HCT116 (cell line): ENCODE results near the gene C1QL4. TPM values are rescaled to one million over a fixed set of nuclear protein-coding genes. Genes with fewer than 3 reads are reported as not detected.
A peak's percentile ranks its signal among the peaks of the same experiment; 100 is the strongest.

Experiments
- ATAC-seq: fragments of 200-7000 bp; cut with Tn5 transposase; 2 replicates; pipeline ENCODE4 v1.9.1; 2020; ENCODE audit warnings: mild to moderate bottlenecking, moderate library complexity
- BruUV-seq: library from RNA; stranded (reverse); fragments of 400-500 nt; replicated peaks from 2 replicates; lab custom pipeline; 2021; lab: Mats Ljungman, UMichigan
- CTCF ChIA-PET: fragments of 300-600 bp; sonication (Branson Sonifier 250); formaldehyde crosslinking; loops from one replicate; lab custom pipeline; 2021; ENCODE audit warnings: antibody characterized with exemption; lab: Charles Lee
- POLR2A ChIA-PET: fragments of 300-600, 350-600 bp; sonication (Branson Sonifier 250); formaldehyde crosslinking; loops from one replicate; lab custom pipeline; 2021; ENCODE audit warnings: antibody characterized with exemption; lab: Charles Lee
- RAD21 ChIA-PET, 2 experiments: fragments of 300-600 bp; sonication (Branson Sonifier 250); formaldehyde crosslinking; loops; one replicate each; lab custom pipeline; 2023; ENCODE audit warnings: low total read pairs in 2 of 2; ENCODE audit not compliant: uncharacterized antibody in 2 of 2, unreplicated experiment in 2 of 2, low non-redundant PET in 1 of 2; lab: Charles Lee
- DNase-seq: peaks from one replicate; pipeline ENCODE4 v3.0.0-alpha.2; 2010; ENCODE audit warnings: low read depth, low spot score
- H2AFZ ChIP-seq: fragments of 200-600 bp; shearing (Covaris generic), sonication (generic); 2 replicates; pipeline ENCODE4 v1.6.1; 2017; ENCODE audit warnings: low read depth, mixed run types, mixed read lengths, antibody characterized with exemption, low read length; ENCODE audit not compliant: poor library complexity, severe bottlenecking
- H3K27ac ChIP-seq: 2 replicates; pipeline ENCODE4 v1.5.1; 2012; ENCODE audit warnings: low read depth, low read length
- H3K27me3 ChIP-seq: fragments of 200-600 bp; sonication (generic); 2 replicates; pipeline ENCODE4 v1.6.1; 2016; ENCODE audit warnings: mixed run types, low read length, mixed read lengths; ENCODE audit not compliant: insufficient read depth
- H3K36me3 ChIP-seq, 2 experiments: fragments of 200-500 bp in 1 of 2; fragments of 200-600 bp in 1 of 2; sonication (Bioruptor generic) in 1 of 2; sonication (generic) in 1 of 2; 2 replicates each; pipeline versions ENCODE4 v1.5.1 to v1.6.1; 2014 to 2016; ENCODE audit warnings: low read length in 2 of 2, inconsistent platforms in 1 of 2, mixed read lengths in 1 of 2, mixed run types in 1 of 2; ENCODE audit not compliant: insufficient read depth in 2 of 2, control insufficient read depth in 1 of 2
- H3K4me1 ChIP-seq, 2 experiments: fragments of 200-600 bp in 1 of 2; sonication (generic) in 1 of 2; 2 replicates each; pipeline versions ENCODE4 v1.5.1 to v1.6.1; 2012 to 2017; ENCODE audit warnings: low read length in 2 of 2, inconsistent platforms in 1 of 2, mild to moderate bottlenecking in 1 of 2, mixed read lengths in 1 of 2, mixed run types in 1 of 2, moderate library complexity in 1 of 2; ENCODE audit not compliant: insufficient read depth in 2 of 2, control insufficient read depth in 1 of 2
- H3K4me2 ChIP-seq: fragments of 200-600 bp; sonication (generic); 2 replicates; pipeline ENCODE4 v1.6.1; 2017; ENCODE audit warnings: mixed run types, low read length, mixed read lengths
- H3K4me3 ChIP-seq, 2 experiments: fragments of 200-600 bp in 1 of 2; sonication (generic) in 1 of 2; replicated peaks in 1 of 2; 2 replicates each; pipeline ENCODE4 v1.5.1; 2011 to 2016; ENCODE audit warnings: low read length in 2 of 2, control low read depth in 1 of 2, low read depth in 1 of 2, mild to moderate bottlenecking in 1 of 2, mixed read lengths in 1 of 2, mixed run types in 1 of 2
- H3K79me2 ChIP-seq: fragments of 200-600 bp; sonication (generic); 2 replicates; pipeline ENCODE4 v1.6.1; 2017; ENCODE audit warnings: mild to moderate bottlenecking, mixed run types, low read length, moderate library complexity, mixed read lengths; ENCODE audit not compliant: insufficient read depth
- H3K9ac ChIP-seq: fragments of 200-600 bp; sonication (generic); 2 replicates; pipeline ENCODE4 v1.6.1; 2016; ENCODE audit warnings: low read length, mixed read lengths
- H3K9me2 ChIP-seq: fragments of 200-600 bp; sonication (generic), shearing (Covaris generic); 2 replicates; pipeline ENCODE4 v1.6.1; 2017; ENCODE audit warnings: mixed run types, mild to moderate bottlenecking, moderate library complexity; ENCODE audit not compliant: insufficient read depth
- H3K9me3 ChIP-seq, 2 experiments: fragments of 200-500 bp in 1 of 2; fragments of 200-600 bp in 1 of 2; sonication (Bioruptor generic) in 1 of 2; sonication (generic) in 1 of 2; 2 replicates each; pipeline ENCODE4 v1.6.1; 2014 to 2017; ENCODE audit warnings: low read length in 2 of 2, mixed read lengths in 2 of 2, inconsistent platforms in 1 of 2, low read depth in 1 of 2, mild to moderate bottlenecking in 1 of 2, mixed run types in 1 of 2, moderate library complexity in 1 of 2; ENCODE audit not compliant: control insufficient read depth in 1 of 2, insufficient read depth in 1 of 2
- H4K20me1 ChIP-seq: fragments of 200-600 bp; sonication (generic), shearing (Covaris generic); 2 replicates; pipeline ENCODE4 v1.6.1; 2017; ENCODE audit warnings: mixed run types, mild to moderate bottlenecking, moderate library complexity; ENCODE audit not compliant: insufficient read depth
- ATF3 ChIP-seq: IDR thresholded peaks from 2 replicates; pipeline ENCODE4 v1.6.1; 2012
- CTCF ChIP-seq, 3 experiments: fragments of 200-600 bp in 1 of 3; sonication (generic) in 1 of 3; IDR thresholded peaks in 2 of 3; conservative IDR thresholded peaks in 1 of 3; 2 replicates each; pipeline ENCODE4 v1.5.1; 2012 to 2017; ENCODE audit warnings: low read depth in 2 of 3, low read length in 2 of 3, antibody characterized with exemption in 1 of 3, borderline replicate concordance in 1 of 3, control low read depth in 1 of 3, mild to moderate bottlenecking in 1 of 3, mixed read lengths in 1 of 3, mixed run types in 1 of 3, moderate library complexity in 1 of 3; ENCODE audit not compliant: insufficient read depth in 1 of 3
- EZH2 ChIP-seq: fragments of 200-600 bp; sonication (generic); IDR thresholded peaks from 2 replicates; pipeline ENCODE4 v1.6.1; 2017; ENCODE audit warnings: antibody characterized with exemption, mixed run types
- EZH2phosphoT487 ChIP-seq: fragments of 200-600 bp; IDR thresholded peaks from 2 replicates; pipeline ENCODE4 v1.6.1; 2018; ENCODE audit warnings: antibody characterized with exemption, borderline replicate concordance
- POLR2A ChIP-seq: IDR thresholded peaks from 2 replicates; pipeline ENCODE4 v1.7.0; 2011; ENCODE audit warnings: borderline replicate concordance; ENCODE audit not compliant: insufficient read depth, insufficient read length; ENCODE audit errors: extremely low read depth
- POLR2AphosphoS5 ChIP-seq: IDR thresholded peaks from 2 replicates; pipeline ENCODE4 v1.6.1; 2011; ENCODE audit warnings: mild to moderate bottlenecking, low read depth, low read length, moderate library complexity
- RAD21 ChIP-seq: IDR thresholded peaks from 2 replicates; pipeline ENCODE4 v1.6.1; 2012; ENCODE audit warnings: low read depth, mild to moderate bottlenecking
- SRF ChIP-seq: IDR thresholded peaks from 2 replicates; pipeline ENCODE4 v1.6.1; 2012; ENCODE audit warnings: low read depth
- YY1 ChIP-seq: IDR thresholded peaks from 2 replicates; pipeline ENCODE4 v1.6.1; 2011; ENCODE audit warnings: low read length, low read depth, moderate library complexity, mild to moderate bottlenecking; ENCODE audit not compliant: insufficient replicate concordance; ENCODE audit errors: extremely low read depth
- ZBTB33 ChIP-seq: IDR thresholded peaks from 2 replicates; pipeline ENCODE4 v1.6.1; 2011; ENCODE audit warnings: mild to moderate bottlenecking, low read length, moderate library complexity; ENCODE audit not compliant: insufficient replicate concordance; ENCODE audit errors: extremely low read depth
- ZFX ChIP-seq: fragments of 450-650 bp; IDR thresholded peaks from 2 replicates; pipeline ENCODE4 v1.6.1; 2017
- intact Hi-C: fragments of 100-400 bp; cut with micrococcal nuclease; formaldehyde crosslinking; loops from 2 replicates; pipeline ENCODE4 v1.10.0; 2022
- total RNA-seq: library from RNA; stranded (reverse); gene quantifications from one replicate; pipeline ENCODE4 v1.2.1, GENCODE V29; 2021; ENCODE audit not compliant: unreplicated experiment

C1QL4 gene
- total RNA-seq, 1 experiment from 2014 or later, result 8.1 TPM

- Histone ChIP-seq H3K27me3 (no peaks in the 10 kb centered on the region), H3K36me3 (no peaks in the 10 kb centered on the region), H3K4me1 (peaks cover 0 to 10% of the 10 kb centered on the region in 2 experiments; a peak in 2 of 4 replicates), H3K9me2 (no peaks in the 10 kb centered on the region), H3K79me2 (no peaks in the 10 kb centered on the region), H4K20me1 (no peaks in the 10 kb centered on the region), H3K27ac (no peak overlapping the region), H3K4me2 (no peak overlapping the region), H3K9me3 (no peaks in the 10 kb centered on the region), H3K9ac (no peak overlapping the region), H3K4me3 (no peak overlapping the region), H2AFZ (no peak overlapping the region)
- ChIA-PET CTCF (interaction anchor here (0.6 to 4.2 kb wide), 13 partner anchors 9 to 292 kb away, joined by 3 to 47 read pairs (median 10); partner anchors contain the start of genes DNAJC22 and TROAP), RAD21 (interaction anchor here (1.0 to 1.8 kb wide), 3 partner anchors 58 to 68 kb away, joined by 4 to 7 read pairs (median 7); no protein-coding TSS in a partner anchor), POLR2A (interaction anchor here (0.7 to 1.2 kb wide), 5 partner anchors 8 to 59 kb away, joined by 3 to 5 read pairs (median 3); partner anchors contain the start of gene TROAP)
- BruUV-seq, result no TSS peak
- DNase-seq, result no peak
- intact Hi-C loops, result loop anchor here (1.0 to 2.0 kb wide), 5 partner anchors 50 to 291 kb away; no protein-coding TSS in a partner anchor
- TF ChIP-seq ZBTB33 (no peak), ZFX (no peak), EZH2 (no peak), POLR2A (no peak), POLR2AphosphoS5 (no peak), EZH2phosphoT487 (no peak), CTCF (IDR thresholded peaks at IDR 0.05 in 2 of 3, conservative IDR thresholded peaks at IDR 0.05 in 1 of 3; ENCODE audit: borderline replicate concordance in 1 of 3, insufficient read depth in 1 of 3, low read depth in 2 of 3, low read length in 2 of 3) (no peak), YY1 (no peak), SRF (no peak), ATF3 (no peak), RAD21 (no peak)
- ATAC-seq, result peak; percentile 7; the same call in 1 of the 2 replicates
These were observed 47.9 kb downstream of the C1QL4 start for GRCh38 chr12:49288922-49289555.
